Loucy (cell line): ENCODE measurements around the gene UCHL1.

ENCODE experiments used
- H2AFZ ChIP-seq: fragments of 200-600 bp; sonication (generic); 2 replicates; pipeline ENCODE4 v1.6.0; 2016; ENCODE audit warnings: antibody characterized with exemption, mild to moderate bottlenecking, low read length, moderate library complexity
- H3F3A ChIP-seq: fragments of 200-600 bp; 2 replicates; pipeline ENCODE4 v1.6.0; 2016; ENCODE audit warnings: antibody characterized with exemption, low read depth, mild to moderate bottlenecking
- H3K27me3 ChIP-seq: fragments of 200-600 bp; sonication (generic); 2 replicates; pipeline ENCODE4 v1.6.1; 2014; ENCODE audit warnings: low read length, mild to moderate bottlenecking; ENCODE audit not compliant: insufficient read depth, poor library complexity, severe bottlenecking
- H3K36me3 ChIP-seq: fragments of 200-600 bp; sonication (generic); 2 replicates; pipeline ENCODE4 v1.6.1; 2016; ENCODE audit warnings: low read length; ENCODE audit not compliant: insufficient read depth
- H3K4me1 ChIP-seq: fragments of 200-600 bp; sonication (generic); 2 replicates; pipeline ENCODE4 v1.5.1; 2014; ENCODE audit warnings: low read length, mild to moderate bottlenecking; ENCODE audit not compliant: insufficient read depth, poor library complexity, severe bottlenecking
- H3K4me2 ChIP-seq: fragments of 200-600 bp; sonication (generic); 2 replicates; pipeline ENCODE4 v1.6.0; 2014; ENCODE audit warnings: antibody characterized with exemption, low read length, low read depth, mild to moderate bottlenecking; ENCODE audit not compliant: poor library complexity, severe bottlenecking
- H3K4me3 ChIP-seq: fragments of 200-600 bp; sonication (generic); 2 replicates; pipeline ENCODE4 v1.5.1; 2014; ENCODE audit warnings: low read length, mild to moderate bottlenecking, mixed read lengths; ENCODE audit not compliant: poor library complexity, severe bottlenecking
- H3K79me2 ChIP-seq: fragments of 200-600 bp; sonication (generic); 2 replicates; pipeline ENCODE4 v1.6.1; 2014; ENCODE audit warnings: low read length; ENCODE audit not compliant: insufficient read depth
- H3K9ac ChIP-seq: fragments of 200-600 bp; sonication (generic); 2 replicates; pipeline ENCODE4 v1.6.0; 2014; ENCODE audit warnings: mild to moderate bottlenecking, low read depth, low read length, moderate library complexity; ENCODE audit not compliant: poor library complexity, severe bottlenecking
- H3K9me2 ChIP-seq: fragments of 200-600 bp; sonication (generic); replicated peaks from 2 replicates; pipeline ENCODE4 v1.6.1; 2016; ENCODE audit warnings: low read depth, low read length, mixed read lengths
- H3K9me3 ChIP-seq: fragments of 200-600 bp; sonication (generic); 2 replicates; pipeline ENCODE4 v1.6.1; 2014; ENCODE audit warnings: mild to moderate bottlenecking, antibody characterized with exemption, low read length, low read depth; ENCODE audit not compliant: insufficient read depth
- H4K20me1 ChIP-seq: fragments of 200-600 bp; sonication (generic); 2 replicates; pipeline ENCODE4 v1.6.0; 2014; ENCODE audit warnings: antibody characterized with exemption, low read length, mild to moderate bottlenecking; ENCODE audit not compliant: insufficient read depth, poor library complexity, severe bottlenecking
- EZH2phosphoT487 ChIP-seq: fragments of 200-600 bp; IDR thresholded peaks from 2 replicates; pipeline ENCODE4 v1.6.1; 2018; ENCODE audit warnings: antibody characterized with exemption, mild to moderate bottlenecking, moderate library complexity, borderline replicate concordance
- TF ChIP-seq, protein P1 (sequence below): fragments of 200-600 bp; sonication (generic); conservative IDR thresholded peaks from 2 replicates; pipeline ENCODE4 v1.5.1; 2014; ENCODE audit warnings: mild to moderate bottlenecking, antibody characterized with exemption, low read length

Gene UCHL1

DNA sequence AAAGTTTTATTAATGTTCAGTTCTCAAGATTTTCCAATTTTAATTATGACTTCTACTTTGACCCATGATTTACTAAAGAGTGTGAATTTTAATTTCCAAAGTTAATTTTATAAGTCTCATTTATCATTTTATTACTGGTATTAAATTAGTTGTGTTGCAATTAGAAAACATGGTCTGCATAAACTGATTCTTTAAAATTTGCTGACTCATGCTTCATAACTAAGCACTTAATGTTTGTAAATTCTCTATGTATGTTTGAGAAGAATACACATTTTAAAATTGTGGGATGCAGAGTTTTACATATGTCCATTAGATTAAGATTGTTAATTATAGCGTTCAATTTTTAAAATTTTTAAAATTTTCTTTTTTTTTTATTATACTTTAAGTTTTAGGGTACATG lies 20.2 kb upstream of the UCHL1 start:
- Histone ChIP-seq H2AFZ (no peak overlapping the region), H3K9me2 (no peaks in the 10 kb centered on the region), H3K27me3 (no peaks in the 10 kb centered on the region), H3K4me1 (no peaks in the 10 kb centered on the region), H3K9me3 (no peaks in the 10 kb centered on the region), H4K20me1 (no peaks in the 10 kb centered on the region), H3K36me3 (no peaks in the 10 kb centered on the region), H3K4me3 (no peak overlapping the region), H3F3A (no peaks in the 10 kb centered on the region), H3K4me2 (no peak overlapping the region), H3K79me2 (no peaks in the 10 kb centered on the region), H3K9ac (no peak overlapping the region)
- no peak for TF ChIP-seq EZH2phosphoT487
- TF ChIP-seq, protein P1, sequence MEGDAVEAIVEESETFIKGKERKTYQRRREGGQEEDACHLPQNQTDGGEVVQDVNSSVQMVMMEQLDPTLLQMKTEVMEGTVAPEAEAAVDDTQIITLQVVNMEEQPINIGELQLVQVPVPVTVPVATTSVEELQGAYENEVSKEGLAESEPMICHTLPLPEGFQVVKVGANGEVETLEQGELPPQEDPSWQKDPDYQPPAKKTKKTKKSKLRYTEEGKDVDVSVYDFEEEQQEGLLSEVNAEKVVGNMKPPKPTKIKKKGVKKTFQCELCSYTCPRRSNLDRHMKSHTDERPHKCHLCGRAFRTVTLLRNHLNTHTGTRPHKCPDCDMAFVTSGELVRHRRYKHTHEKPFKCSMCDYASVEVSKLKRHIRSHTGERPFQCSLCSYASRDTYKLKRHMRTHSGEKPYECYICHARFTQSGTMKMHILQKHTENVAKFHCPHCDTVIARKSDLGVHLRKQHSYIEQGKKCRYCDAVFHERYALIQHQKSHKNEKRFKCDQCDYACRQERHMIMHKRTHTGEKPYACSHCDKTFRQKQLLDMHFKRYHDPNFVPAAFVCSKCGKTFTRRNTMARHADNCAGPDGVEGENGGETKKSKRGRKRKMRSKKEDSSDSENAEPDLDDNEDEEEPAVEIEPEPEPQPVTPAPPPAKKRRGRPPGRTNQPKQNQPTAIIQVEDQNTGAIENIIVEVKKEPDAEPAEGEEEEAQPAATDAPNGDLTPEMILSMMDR: no peak

DNA sequence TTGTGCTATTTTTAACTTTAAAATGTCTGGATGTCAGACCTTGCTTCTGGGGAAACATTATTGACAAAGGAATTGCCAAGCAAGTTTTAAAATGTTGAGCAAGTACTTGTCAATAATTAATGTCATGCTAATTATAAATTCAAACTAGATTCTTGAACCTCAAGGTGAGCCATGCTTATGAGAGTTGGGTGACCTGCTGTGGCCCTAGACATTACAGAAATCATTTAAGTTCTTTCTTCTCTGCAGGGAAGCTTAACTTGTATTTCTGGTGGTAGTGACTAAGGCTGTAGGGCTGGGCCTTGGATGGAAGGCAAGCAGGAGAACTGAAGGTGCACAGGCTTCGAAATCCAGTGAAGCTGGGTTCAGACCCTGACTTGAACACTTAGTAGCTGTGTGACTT lies 14.8 kb upstream of the UCHL1 start:
- Histone ChIP-seq H3K27me3 (no peaks in the 10 kb centered on the region), H3F3A (no peaks in the 10 kb centered on the region), H2AFZ (no peak overlapping the region), H3K4me3 (no peak overlapping the region), H3K4me2 (no peak overlapping the region), H4K20me1 (no peaks in the 10 kb centered on the region), H3K4me1 (no peaks in the 10 kb centered on the region), H3K9me2 (no peaks in the 10 kb centered on the region), H3K9ac (no peak overlapping the region), H3K79me2 (no peaks in the 10 kb centered on the region), H3K36me3 (no peaks in the 10 kb centered on the region), H3K9me3 (no peaks in the 10 kb centered on the region)
- no peak for TF ChIP-seq EZH2phosphoT487
- TF ChIP-seq, protein P1: no peak

DNA sequence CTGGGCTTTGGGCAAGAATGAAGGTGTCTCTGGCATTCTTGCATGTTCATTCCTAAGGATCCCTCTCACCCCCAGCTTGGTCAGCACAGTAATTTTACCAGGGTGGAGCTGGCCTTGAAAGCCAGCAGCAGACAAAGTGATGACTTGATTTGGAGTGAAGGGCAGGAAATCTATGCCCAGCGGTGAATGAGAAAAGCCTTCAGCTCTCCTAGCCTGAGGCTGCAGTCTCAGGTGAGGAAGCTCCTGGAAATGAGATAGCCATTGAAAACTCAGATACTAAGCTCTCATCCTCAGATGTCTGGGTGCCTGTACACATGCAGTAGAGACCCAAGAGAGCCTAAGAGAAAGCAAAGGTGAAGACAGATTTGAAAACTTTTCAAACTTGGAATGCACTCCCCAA lies 10.7 kb upstream of the UCHL1 start:
- Histone ChIP-seq H2AFZ (no peak overlapping the region), H3K4me3 (no peak overlapping the region), H3K9ac (no peak overlapping the region), H4K20me1 (no peaks in the 10 kb centered on the region), H3K9me3 (no peaks in the 10 kb centered on the region), H3K4me2 (no peak overlapping the region), H3K79me2 (no peaks in the 10 kb centered on the region), H3F3A (no peaks in the 10 kb centered on the region), H3K9me2 (no peaks in the 10 kb centered on the region), H3K4me1 (no peaks in the 10 kb centered on the region), H3K27me3 (no peaks in the 10 kb centered on the region), H3K36me3 (no peaks in the 10 kb centered on the region)
- TF ChIP-seq EZH2phosphoT487: no peak
- TF ChIP-seq, protein P1: no peak
